Brain pericyte (primary cell): ENCODE measurements around the gene IL15.

Experiments
- DNase-seq: peaks from one replicate; pipeline ENCODE4 v3.0.0-alpha.2; 2012; ENCODE audit warnings: low read depth, low spot score

IL15 gene

DNA sequence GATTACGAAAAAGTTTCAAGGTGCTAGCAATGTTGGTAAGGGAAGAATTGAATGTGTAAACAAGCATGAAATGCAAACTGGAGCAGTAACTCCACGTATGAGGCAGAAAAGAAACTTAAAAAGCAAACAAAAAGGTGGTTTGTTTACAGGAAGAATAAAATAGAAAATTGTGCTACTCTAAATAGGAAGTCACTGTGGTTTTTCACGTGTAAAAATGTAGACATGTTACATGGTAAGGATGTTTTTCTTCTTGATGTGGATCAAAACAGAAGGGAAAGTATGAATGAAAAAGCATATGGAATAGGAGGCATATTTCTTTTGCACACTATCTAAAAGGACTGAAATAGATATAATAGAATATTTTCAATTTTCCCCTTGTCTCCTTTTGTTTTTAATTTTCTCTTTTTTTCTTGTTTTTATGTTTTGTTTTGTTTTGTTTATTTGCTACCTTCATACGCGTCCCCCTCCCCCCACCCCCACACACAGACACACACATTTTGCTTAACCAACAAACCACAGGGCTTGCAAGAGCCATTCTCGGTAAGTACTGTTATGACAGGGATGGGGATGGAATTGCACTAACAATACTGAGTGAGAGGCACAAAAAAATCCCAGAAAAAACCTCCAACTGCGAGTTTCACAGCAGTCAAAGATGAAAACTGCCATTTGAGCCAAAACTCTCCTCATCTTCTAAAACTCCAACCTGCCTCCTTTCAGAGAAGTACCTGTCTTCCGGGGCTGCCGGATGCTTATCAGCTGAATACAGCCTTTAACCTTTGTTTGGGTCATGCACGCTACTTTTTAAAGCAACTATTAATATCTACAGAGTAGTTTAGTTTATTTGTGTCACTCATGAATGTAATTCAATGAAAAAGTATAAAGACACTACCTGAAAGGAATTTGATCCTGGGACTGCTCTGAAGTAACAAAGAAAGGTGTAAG is 135.8 kb downstream of the IL15 start:
- no peak for DNase-seq

- DNase-seq, result no peak
Measured at GRCh38 chr4:141772838-141773237, 136.5 kb downstream of the IL15 start.

GRCh38 chr4:141782205-141782604 is 145.8 kb downstream of the IL15 start:
- no peak for DNase-seq
